ENCODE measurements around the gene TCERG1L.

- no peak for TF ChIP-seq EZH2phosphoT487 (conservative IDR thresholded peaks at IDR 0.05; ENCODE audit: low read length)
- TF ChIP-seq CTCF (IDR thresholded peaks at IDR 0.05; ENCODE audit: insufficient read depth, low read length, poor library complexity, severe bottlenecking) = no peak
Observed at GRCh38 chr10:131224106-131224505, 87.4 kb downstream of the TCERG1L start.

Measured in SU-DHL-6 (cell line).